NCI-H1694 (cell line): Measurements from ENCODE around the gene GTF2A2.
"Not testable (repeated sequence)": the region's sequence is repeated elsewhere in the genome, so short reads cannot be mapped to it uniquely, and the experiment has no call there.

Experiments
- DNase-seq: peaks from one replicate; lab custom pipeline; 2025; lab: John Stamatoyannopoulos, UW

The GTF2A2 gene

GRCh38 chr15:59674361-59674877 is 17.1 kb upstream of the GTF2A2 start:
- DNase-seq, result no peak

- DNase-seq, result no peak
Measured at GRCh38 chr15:59668556-59668955, 11.2 kb upstream of the GTF2A2 start.

GRCh38 chr15:59662260-59662659 is 4.9 kb upstream of the GTF2A2 start:
- no peak for DNase-seq

GRCh38 chr15:59659366-59659765 is 2.1 kb upstream of the GTF2A2 start:
- no peak for DNase-seq

GRCh38 chr15:59657635-59658125 is 365 bp upstream of the GTF2A2 start:
- DNase-seq, result no peak

- DNase-seq, result no peak
Measured at GRCh38 chr15:59654046-59654445, 3.3 kb downstream of the GTF2A2 start.

- DNase-seq, result no peak
Measured at GRCh38 chr15:59649603-59650002, 7.7 kb downstream of the GTF2A2 start.

GRCh38 chr15:59647085-59647484 is 10.2 kb downstream of the GTF2A2 start:
- no peak for DNase-seq

- no peak for DNase-seq
Measured at GRCh38 chr15:59646277-59646676, 11.0 kb downstream of the GTF2A2 start.

- not testable (repeated sequence) for DNase-seq
Measured at GRCh38 chr15:59645812-59646211, 11.5 kb downstream of the GTF2A2 start.

- DNase-seq, result no peak
Measured at GRCh38 chr15:59644756-59645155, 12.6 kb downstream of the GTF2A2 start.

- DNase-seq, result no peak
Measured at GRCh38 chr15:59642351-59642750, 15.0 kb downstream of the GTF2A2 start.

GRCh38 chr15:59637507-59637906 is 19.8 kb downstream of the GTF2A2 start:
- not testable (repeated sequence) for DNase-seq

- no peak for DNase-seq
Measured at GRCh38 chr15:59636184-59636583, 21.1 kb downstream of the GTF2A2 start.

- DNase-seq, result no peak
Measured at GRCh38 chr15:59632714-59633113, 24.6 kb downstream of the GTF2A2 start.

- no peak for DNase-seq
Measured at GRCh38 chr15:59622289-59622688, 35.0 kb downstream of the GTF2A2 start.

GRCh38 chr15:59618406-59618805 is 38.9 kb downstream of the GTF2A2 start:
- DNase-seq, result no peak

GRCh38 chr15:59616379-59616778 is 40.9 kb downstream of the GTF2A2 start:
- no peak for DNase-seq

- no peak for DNase-seq
Measured at GRCh38 chr15:59615661-59616060, 41.7 kb downstream of the GTF2A2 start.

- DNase-seq, result no peak
Measured at GRCh38 chr15:59614153-59614552, 43.2 kb downstream of the GTF2A2 start.

GRCh38 chr15:59611276-59612260 is 45.7 kb downstream of the GTF2A2 start, which contains the start of gene GCNT3:
GCNT3 (plus strand) TSS chr15:59611783; CDS start chr15:59618239, 6,456 bp downstream.
- DNase-seq, result no peak

GRCh38 chr15:59609730-59610712 is 47.3 kb downstream of the GTF2A2 start:
- no peak for DNase-seq
